COR-L47 (cell line): Measurements from ENCODE around the gene SLC26A1.
"Not testable (repeated sequence)": the region's sequence is repeated elsewhere in the genome, so short reads cannot be mapped to it uniquely, and the experiment has no call there.

Source experiments
- DNase-seq: peaks from one replicate; lab custom pipeline; 2025; lab: John Stamatoyannopoulos, UW

SLC26A1 gene

GRCh38 chr4:984336-985054 lies 8.7 kb downstream of the SLC26A1 start:
- DNase-seq = no peak

GRCh38 chr4:982814-983213 lies 10.4 kb downstream of the SLC26A1 start:
- no peak for DNase-seq

GRCh38 chr4:982291-982690 lies 10.9 kb downstream of the SLC26A1 start:
- no peak for DNase-seq

GRCh38 chr4:978957-979701 lies 14.1 kb downstream of the SLC26A1 start:
- no peak for DNase-seq

GRCh38 chr4:976016-976415 lies 17.2 kb downstream of the SLC26A1 start:
- DNase-seq = not testable (repeated sequence)

- DNase-seq = no peak
Observed at GRCh38 chr4:974668-975067, 18.5 kb downstream of the SLC26A1 start.

GRCh38 chr4:973431-974397 lies 19.5 kb downstream of the SLC26A1 start, which contains the start of gene DGKQ:
TSS of gene DGKQ (minus strand) at chr4:973569. CDS start at chr4:973482, 87 bp downstream.
- peak; percentile 20 for DNase-seq

- peak; percentile 14 for DNase-seq
Observed at GRCh38 chr4:972651-973424, 20.4 kb downstream of the SLC26A1 start.

- DNase-seq = no peak
Observed at GRCh38 chr4:971666-972500, 21.3 kb downstream of the SLC26A1 start.

GRCh38 chr4:970854-971520 lies 22.2 kb downstream of the SLC26A1 start:
- no peak for DNase-seq

- DNase-seq = no peak
Observed at GRCh38 chr4:970046-970745, 23.0 kb downstream of the SLC26A1 start.

- DNase-seq = no peak
Observed at GRCh38 chr4:968621-969394, 24.4 kb downstream of the SLC26A1 start.

GRCh38 chr4:968221-968620 lies 25.0 kb downstream of the SLC26A1 start:
- DNase-seq = peak; percentile 74

- no peak for DNase-seq
Observed at GRCh38 chr4:967113-968104, 25.8 kb downstream of the SLC26A1 start.

- no peak for DNase-seq
Observed at GRCh38 chr4:966266-967112, 26.7 kb downstream of the SLC26A1 start.

- no peak for DNase-seq
Observed at GRCh38 chr4:965766-966134, 27.5 kb downstream of the SLC26A1 start.
